ENCODE data around the gene ERFL.
"Not testable (repeated sequence)": the region's sequence is repeated elsewhere in the genome, so short reads cannot be mapped to it uniquely, and the experiment has no call there.

The ERFL gene

GRCh38 chr19:41926763-41927496 lies 1.3 kb downstream of the ERFL start:
- no peak for DNase-seq

- DNase-seq: no peak
Observed at GRCh38 chr19:41926028-41926762, 2.1 kb downstream of the ERFL start.

- DNase-seq: no peak
Observed at GRCh38 chr19:41925208-41926003, 2.8 kb downstream of the ERFL start.

GRCh38 chr19:41924151-41925145 lies 3.8 kb downstream of the ERFL start:
- no peak for DNase-seq

GRCh38 chr19:41923045-41923788 lies 5.0 kb downstream of the ERFL start:
- no peak for DNase-seq

GRCh38 chr19:41922585-41922984 lies 5.7 kb downstream of the ERFL start:
- no peak for DNase-seq

- DNase-seq: no peak
Observed at GRCh38 chr19:41921577-41922576, 6.4 kb downstream of the ERFL start.

GRCh38 chr19:41920882-41921576 lies 7.2 kb downstream of the ERFL start:
- DNase-seq: no peak

GRCh38 chr19:41919948-41920712 lies 8.1 kb downstream of the ERFL start:
- no peak for DNase-seq

GRCh38 chr19:41918653-41919244 lies 9.5 kb downstream of the ERFL start:
- DNase-seq: no peak

- no peak for DNase-seq
Observed at GRCh38 chr19:41918095-41918494, 10.2 kb downstream of the ERFL start.

GRCh38 chr19:41917676-41918075 lies 10.6 kb downstream of the ERFL start:
- DNase-seq: no peak

GRCh38 chr19:41915776-41916414 lies 12.4 kb downstream of the ERFL start:
- no peak for DNase-seq

GRCh38 chr19:41915021-41915775 lies 13.1 kb downstream of the ERFL start:
- no peak for DNase-seq

GRCh38 chr19:41914424-41914834 lies 13.8 kb downstream of the ERFL start:
- DNase-seq: not testable (repeated sequence)

- no peak for DNase-seq
Observed at GRCh38 chr19:41913538-41914423, 14.5 kb downstream of the ERFL start.

Measured in NCI-H1105 (cell line).